Measurements from ENCODE around the gene DNA2.

DNA2 gene

GRCh38 chr10:68419376-68419775 is 52.4 kb downstream of the DNA2 start:
- Histone ChIP-seq H3K79me2 (no peaks in the 10 kb centered on the region), H3K4me2 (ENCODE audit: low read length) (no peak overlapping the region), H3K27me3 (ENCODE audit: control insufficient read depth, insufficient read depth, low read length) (no peaks in the 10 kb centered on the region), H3K4me3 (ENCODE audit: low read depth, low read length) (no peak overlapping the region), H3K36me3 (ENCODE audit: control insufficient read depth, insufficient read depth, low read length) (no peaks in the 10 kb centered on the region), H3K27ac (no peak overlapping the region), H2AFZ (no peak overlapping the region), H3K4me1 (no peaks in the 10 kb centered on the region), H3K9ac (no peak overlapping the region), H3K9me3 (ENCODE audit: control insufficient read depth, low read length) (no peaks in the 10 kb centered on the region)
- no peak for TF ChIP-seq CTCF (IDR thresholded peaks at IDR 0.05)

GRCh38 chr10:68408898-68409518 is 62.8 kb downstream of the DNA2 start:
- peaks cover 6% of the 10 kb centered on the region for H3K4me1 ChIP-seq
- H3K36me3 ChIP-seq (ENCODE audit: control insufficient read depth, insufficient read depth, low read length) = no peaks in the 10 kb centered on the region
- no peaks in the 10 kb centered on the region for H3K9me3 ChIP-seq (ENCODE audit: control insufficient read depth, low read length)
- H3K79me2 ChIP-seq = peaks cover 18% of the 10 kb centered on the region
- no peak overlapping the region for H3K27ac ChIP-seq
- no peak overlapping the region for H3K4me2 ChIP-seq (ENCODE audit: low read length)
- no peaks in the 10 kb centered on the region for H3K27me3 ChIP-seq (ENCODE audit: control insufficient read depth, insufficient read depth, low read length)
- H3K4me3 ChIP-seq (ENCODE audit: low read depth, low read length) = no peak overlapping the region
- H3K9ac ChIP-seq = no peak overlapping the region
- TF ChIP-seq CTCF (IDR thresholded peaks at IDR 0.05) = no peak
- no peak overlapping the region for H2AFZ ChIP-seq

GRCh38 chr10:68406815-68407548 is 64.8 kb downstream of the DNA2 start, which contains the start of gene RUFY2:
Gene RUFY2, minus strand, starts transcription at chr10:68407277. Its CDS starts 88 bp downstream, at chr10:68407189.
- TF ChIP-seq CTCF (IDR thresholded peaks at IDR 0.05) = peak; percentile 37
- peaks cover 6% of the 10 kb centered on the region for H3K4me1 ChIP-seq
- peak within 1 kb of the TSS; percentile 93 for H3K27ac ChIP-seq
- H3K9me3 ChIP-seq (ENCODE audit: control insufficient read depth, low read length) = no peaks in the 10 kb centered on the region
- no peaks in the 10 kb centered on the region for H3K36me3 ChIP-seq (ENCODE audit: control insufficient read depth, insufficient read depth, low read length)
- H3K9ac ChIP-seq = peak within 1 kb of the TSS; percentile 97
- peaks cover 23% of the 10 kb centered on the region for H3K79me2 ChIP-seq
- H3K4me3 ChIP-seq (ENCODE audit: low read depth, low read length) = peak within 1 kb of the TSS; percentile 96
- peak within 1 kb of the TSS; percentile 96 for H3K4me2 ChIP-seq (ENCODE audit: low read length)
- H2AFZ ChIP-seq = peak within 1 kb of the TSS; percentile 97
- H3K27me3 ChIP-seq (ENCODE audit: control insufficient read depth, insufficient read depth, low read length) = no peaks in the 10 kb centered on the region

- Histone ChIP-seq H3K79me2 (peaks cover 23% of the 10 kb centered on the region), H3K9me3 (ENCODE audit: control insufficient read depth, low read length) (no peaks in the 10 kb centered on the region), H3K9ac (peak overlapping the region; percentile 97), H3K4me2 (ENCODE audit: low read length) (peak overlapping the region; percentile 72), H3K4me1 (peaks cover 6% of the 10 kb centered on the region), H3K27ac (peak overlapping the region; percentile 93), H3K4me3 (ENCODE audit: low read depth, low read length) (peak overlapping the region; percentile 96), H2AFZ (peak overlapping the region; percentile 97), H3K27me3 (ENCODE audit: control insufficient read depth, insufficient read depth, low read length) (no peaks in the 10 kb centered on the region), H3K36me3 (ENCODE audit: control insufficient read depth, insufficient read depth, low read length) (no peaks in the 10 kb centered on the region)
- no peak for TF ChIP-seq CTCF (IDR thresholded peaks at IDR 0.05)
Measured at GRCh38 chr10:68406111-68406814, 65.5 kb downstream of the DNA2 start.

Data from parathyroid adenoma (tissue), 2 donors.